Raji (cell line): ENCODE results near the gene PSENEN.

ENCODE experiments used
- POLR2A ChIP-seq: IDR thresholded peaks from 2 replicates; pipeline ENCODE4 v1.6.1; 2011; ENCODE audit warnings: low read depth, low read length, control low read depth; ENCODE audit not compliant: insufficient read depth

The PSENEN gene

DNA sequence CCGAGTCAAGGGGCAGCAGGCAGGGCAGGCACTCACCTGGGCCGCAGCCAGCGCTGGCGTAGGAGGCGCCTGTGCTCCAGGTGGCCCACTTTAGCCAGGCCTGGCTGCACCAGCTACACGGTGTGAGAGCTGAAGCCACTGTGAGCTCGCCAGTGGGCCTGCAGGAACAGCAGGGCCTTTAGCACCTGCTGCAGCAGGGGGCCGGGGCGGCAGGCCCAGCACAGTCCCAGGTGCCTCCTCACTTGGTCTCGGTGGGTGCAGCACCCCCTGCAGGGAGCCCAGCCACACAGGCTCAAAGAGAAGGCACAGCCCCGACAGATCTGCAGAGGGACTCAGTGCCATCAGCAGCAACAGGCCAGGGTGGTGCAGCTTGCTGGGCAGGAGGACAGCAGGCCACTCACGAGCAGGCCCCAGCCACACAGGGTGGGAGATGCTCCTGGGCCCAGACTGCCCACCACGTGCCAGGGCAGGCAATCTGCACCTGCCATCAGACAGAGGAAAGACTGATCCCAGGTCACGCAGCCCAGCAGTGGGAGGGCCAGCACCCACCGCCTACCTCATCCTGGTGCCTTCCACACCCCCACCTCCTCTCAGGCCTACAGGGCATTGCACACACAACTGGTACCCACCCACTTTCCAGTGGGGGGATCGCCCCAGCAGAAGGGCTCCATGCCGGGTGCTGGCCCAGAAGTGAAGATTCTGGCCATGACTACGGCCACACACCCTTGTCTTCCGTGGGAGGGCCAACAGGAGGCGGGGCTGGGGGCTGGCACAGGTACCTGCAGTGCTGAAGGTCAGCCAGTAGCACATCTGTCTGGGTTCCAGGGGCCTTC lies 45.7 kb downstream of the PSENEN start:
- TF ChIP-seq POLR2A = no peak

DNA sequence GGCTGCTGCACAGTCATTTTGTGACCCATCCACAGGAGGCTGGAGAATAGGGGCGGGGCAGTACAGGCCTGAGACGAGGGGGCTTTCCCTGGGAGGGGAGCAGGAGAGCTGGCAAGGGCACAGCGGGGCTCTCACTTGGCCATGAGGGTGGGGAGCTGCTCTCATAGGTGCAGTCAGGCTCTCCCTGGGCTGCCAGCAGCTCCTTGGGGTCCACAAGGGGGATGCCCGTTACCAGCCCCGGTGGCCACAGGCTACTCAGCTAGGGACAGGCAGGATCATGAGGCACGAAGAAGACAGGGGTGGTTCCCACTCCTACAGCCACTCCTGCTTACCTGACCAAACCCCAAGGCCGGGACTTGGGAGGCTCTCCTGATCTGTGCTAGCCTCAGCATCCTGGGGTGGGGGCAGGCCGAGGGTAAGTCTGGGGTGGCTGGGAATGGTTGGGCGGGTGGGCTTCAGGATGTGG lies 46.4 kb downstream of the PSENEN start:
- no peak for TF ChIP-seq POLR2A

GRCh38 chr19:35792312-35792711 lies 46.9 kb downstream of the PSENEN start:
- no peak for TF ChIP-seq POLR2A

DNA sequence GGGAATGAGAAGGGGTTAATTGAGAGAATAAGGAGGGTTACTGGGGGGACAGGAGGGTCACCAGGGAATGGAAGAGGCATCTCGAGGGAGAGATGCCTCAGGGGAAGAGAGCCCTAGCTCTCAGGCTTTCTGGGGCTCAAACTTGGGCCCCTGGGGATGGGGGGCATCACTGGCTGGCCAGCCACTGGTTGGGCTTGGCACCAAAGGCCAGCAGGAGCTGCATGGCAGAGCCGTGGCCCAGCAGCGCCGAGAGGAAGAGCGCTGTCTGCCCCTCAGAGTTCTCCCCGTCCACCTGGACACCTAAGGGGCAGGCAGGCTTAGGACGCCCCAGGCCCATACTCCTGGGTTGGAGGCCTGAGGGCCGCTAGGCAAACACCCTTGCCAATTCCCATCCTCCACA lies 47.4 kb downstream of the PSENEN start:
- TF ChIP-seq POLR2A = no peak

DNA sequence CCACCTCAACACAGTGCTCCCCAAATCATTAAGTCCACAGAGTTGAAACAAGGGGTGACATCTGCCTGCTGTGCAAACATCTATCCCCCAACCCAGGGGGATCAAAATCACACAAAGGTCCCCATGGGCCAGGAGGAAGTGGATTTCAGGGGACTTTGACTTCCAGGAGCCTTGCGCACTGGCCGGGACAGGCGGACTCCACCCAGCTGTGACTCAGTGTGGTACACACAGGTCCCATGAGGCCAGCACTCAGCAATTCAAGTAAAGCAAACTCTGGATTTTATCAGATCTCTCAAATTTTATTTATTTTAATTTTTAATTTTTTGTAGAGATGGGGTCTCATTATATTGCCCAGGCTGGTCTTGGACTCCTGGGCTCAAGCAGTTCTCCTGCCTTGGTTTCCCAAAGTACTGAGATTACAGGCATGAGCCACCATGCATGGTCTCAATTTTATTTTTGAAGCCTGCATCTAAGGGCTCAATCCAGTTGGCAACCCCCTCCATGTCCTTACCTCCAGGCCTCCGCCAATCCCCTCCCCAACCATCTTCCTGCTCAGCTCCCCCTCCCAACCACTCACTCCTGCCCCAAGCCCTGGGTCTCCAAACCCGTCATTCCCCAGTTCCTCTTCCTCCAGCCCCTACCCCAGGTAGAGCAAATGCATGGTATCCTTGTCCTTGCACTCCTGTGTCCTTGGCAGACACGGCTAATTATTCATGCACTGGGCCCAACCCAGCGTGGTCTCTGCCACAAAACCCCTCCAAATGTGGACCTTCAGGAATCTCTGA lies 48.1 kb downstream of the PSENEN start:
- no peak for TF ChIP-seq POLR2A
